ENCODE results near the gene UBTF.

The UBTF gene

GRCh38 chr17:44212507-44213402 lies 6.7 kb downstream of the UBTF start:
- DNase-seq, result no peak

GRCh38 chr17:44211281-44212265 lies 7.9 kb downstream of the UBTF start:
- DNase-seq, result no peak

- peak; percentile 76 to 93 (median 81) for DNase-seq
Measured at GRCh38 chr17:44210342-44211192, 8.9 kb downstream of the UBTF start.

GRCh38 chr17:44209786-44210341 lies 9.6 kb downstream of the UBTF start:
- DNase-seq, result no peak

GRCh38 chr17:44207743-44208142 lies 11.7 kb downstream of the UBTF start:
- no peak for DNase-seq

- no peak for DNase-seq
Measured at GRCh38 chr17:44207319-44207718, 12.2 kb downstream of the UBTF start.

GRCh38 chr17:44206825-44207155 lies 12.7 kb downstream of the UBTF start:
- no peak for DNase-seq

- DNase-seq, result no peak
Measured at GRCh38 chr17:44205962-44206824, 13.3 kb downstream of the UBTF start.

GRCh38 chr17:44204441-44204882 lies 15.0 kb downstream of the UBTF start:
- no peak for DNase-seq

GRCh38 chr17:44203731-44204440 lies 15.6 kb downstream of the UBTF start:
- peak in 1 of 4 experiments; percentile 16 for DNase-seq

GRCh38 chr17:44202756-44203155 lies 16.7 kb downstream of the UBTF start:
- DNase-seq, result no peak

- DNase-seq, result no peak
Measured at GRCh38 chr17:44200478-44201155, 18.9 kb downstream of the UBTF start.

GRCh38 chr17:44199553-44200477 lies 19.7 kb downstream of the UBTF start, which contains the start of gene ATXN7L3:
Gene ATXN7L3 (minus strand): TSS chr17:44199884. CDS start chr17:44198070, 1,814 bp downstream.
- peak; percentile 94 to 100 (median 98) for DNase-seq

- peak in 2 of 4 experiments; percentile 33 to 63 for DNase-seq
Measured at GRCh38 chr17:44198721-44199552, 20.5 kb downstream of the UBTF start.

- DNase-seq, result peak in 1 of 4 experiments; percentile 34
Measured at GRCh38 chr17:44197980-44198720, 21.3 kb downstream of the UBTF start.

- no peak for DNase-seq
Measured at GRCh38 chr17:44197107-44197506, 22.4 kb downstream of the UBTF start.

Data from activated naive CD4-positive, alpha-beta T cell (primary cell).